NCI-H1436 (cell line): Measurements from ENCODE around the gene PRPSAP1.
"Not testable (repeated sequence)": the region's sequence is repeated elsewhere in the genome, so short reads cannot be mapped to it uniquely, and the experiment has no call there.

Experiments used
- DNase-seq: peaks from one replicate; lab custom pipeline; 2025; lab: John Stamatoyannopoulos, UW

PRPSAP1 gene

GRCh38 chr17:76276461-76277299, 77.0 kb downstream of the PRPSAP1 start:
- DNase-seq, result no peak

- DNase-seq, result no peak
These were observed 77.7 kb downstream of the PRPSAP1 start for GRCh38 chr17:76276069-76276431.

- DNase-seq, result no peak
These were observed 78.2 kb downstream of the PRPSAP1 start for GRCh38 chr17:76275382-76276068.

DNA sequence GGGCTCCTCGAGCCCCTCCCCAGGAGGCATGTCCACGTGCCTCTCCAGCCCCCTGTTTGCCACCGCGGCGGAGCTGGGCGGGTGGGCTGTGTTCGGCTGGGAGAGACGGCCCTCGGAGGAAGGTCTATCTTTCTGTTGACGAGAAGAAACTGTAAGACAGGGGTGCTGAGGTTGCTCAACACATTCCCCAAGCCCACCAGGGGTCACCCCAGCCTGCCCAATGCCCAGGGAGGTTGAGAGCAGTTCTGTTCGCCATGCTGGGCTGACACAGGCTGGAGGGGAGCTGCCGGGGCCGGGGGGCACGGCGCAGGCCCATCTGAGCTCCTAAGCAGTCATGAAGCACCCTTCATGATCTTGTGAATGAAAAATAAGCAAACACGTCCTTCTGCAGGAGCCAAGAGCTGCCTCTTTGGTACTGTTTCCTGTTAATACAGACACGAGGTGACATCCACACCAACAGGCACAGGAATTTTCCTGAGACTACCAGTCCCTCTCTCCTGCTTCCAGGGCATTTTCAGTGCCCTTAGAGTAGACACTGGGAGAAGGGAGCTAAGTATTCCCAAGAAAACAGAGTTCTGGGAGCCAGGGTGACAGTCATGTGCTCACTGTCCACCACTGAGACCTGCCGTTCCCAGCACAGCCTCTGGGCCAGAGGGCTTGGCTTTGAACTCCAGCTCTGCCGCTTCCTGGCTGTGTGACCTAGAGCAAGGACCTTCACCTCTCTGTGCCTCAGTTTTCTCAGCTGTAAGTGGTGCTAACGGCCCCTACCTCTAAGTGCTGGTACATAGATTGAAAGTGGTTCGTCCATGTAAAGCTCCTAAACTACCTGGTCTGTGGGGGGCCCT, 79.4 kb downstream of the PRPSAP1 start:
- no peak for DNase-seq

DNA sequence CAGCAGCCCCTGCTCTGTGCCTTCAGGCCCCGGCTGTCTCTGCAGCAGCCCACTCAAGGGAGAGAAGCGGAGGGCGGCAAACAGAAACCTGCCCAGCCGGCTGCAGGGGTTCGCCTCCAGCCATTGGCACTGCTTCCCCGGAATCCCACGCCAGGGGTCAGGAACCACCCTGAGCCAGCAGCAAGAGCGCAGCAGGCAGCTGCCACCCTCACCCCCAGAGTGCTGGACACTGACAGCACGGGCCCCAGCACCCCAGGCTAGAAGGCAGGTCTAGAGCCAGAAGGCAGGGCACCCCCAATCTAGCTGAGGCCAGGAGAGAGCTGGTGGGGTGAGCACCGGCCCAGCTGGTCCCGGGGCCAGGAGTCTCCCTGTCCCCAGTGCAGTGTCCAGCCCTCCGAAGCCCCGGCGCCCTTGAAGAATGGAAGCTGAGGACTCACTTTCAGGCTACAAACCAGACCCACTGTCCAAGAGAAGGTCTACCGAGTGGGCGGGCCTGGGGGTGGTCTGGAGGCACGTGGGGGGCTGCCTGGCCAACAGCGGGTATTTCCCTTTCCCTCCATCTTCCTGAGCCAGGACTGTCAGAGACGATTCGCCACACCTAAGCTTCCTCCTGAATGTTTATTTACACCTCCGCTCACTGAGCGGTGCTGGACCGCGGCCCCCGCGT, 80.1 kb downstream of the PRPSAP1 start:
- DNase-seq, result no peak

DNA sequence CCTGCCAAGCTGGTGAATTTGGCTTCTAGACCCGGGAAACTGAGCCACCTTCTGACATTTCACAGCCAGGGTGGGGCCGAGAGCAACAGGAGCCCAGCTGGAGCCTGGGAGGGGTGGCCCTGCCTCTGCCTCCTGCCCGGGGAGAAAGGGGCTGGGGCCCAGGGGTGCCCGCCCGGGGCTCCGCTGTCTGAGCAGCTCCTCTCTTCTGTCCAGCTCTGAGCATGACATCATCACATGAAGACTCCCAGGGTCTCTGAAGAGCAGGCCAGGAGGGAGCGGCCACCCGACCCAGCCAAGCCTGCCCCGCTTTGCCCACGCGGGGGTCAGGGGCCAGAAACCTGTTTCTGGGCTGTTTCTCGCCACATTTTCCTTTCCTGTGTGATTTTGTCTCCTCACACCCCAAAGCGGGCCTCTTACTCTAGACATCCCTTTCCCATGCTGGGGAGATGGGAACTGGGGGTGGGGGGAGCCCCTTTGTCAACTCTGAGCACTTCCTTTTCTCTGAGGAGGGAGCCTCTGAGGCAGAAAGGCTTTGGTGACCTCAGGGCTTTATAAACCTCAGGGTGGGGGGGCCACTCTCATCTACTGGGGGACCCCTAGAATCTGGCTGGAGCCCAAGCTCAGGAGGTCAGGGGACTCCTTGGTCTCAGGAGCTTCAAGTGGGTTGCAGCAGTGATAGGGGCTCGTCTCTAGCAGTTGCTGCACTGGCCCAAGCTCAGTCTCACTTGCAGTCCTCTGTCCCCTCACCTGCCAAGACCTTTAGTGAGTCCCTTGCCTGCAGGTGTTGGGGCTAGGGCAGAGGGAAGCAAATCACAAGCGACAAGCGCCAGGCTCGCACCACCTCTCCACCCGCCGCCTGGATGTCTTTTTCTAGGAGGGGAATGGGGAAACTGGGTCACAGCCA, 80.9 kb downstream of the PRPSAP1 start:
- no peak for DNase-seq

DNA sequence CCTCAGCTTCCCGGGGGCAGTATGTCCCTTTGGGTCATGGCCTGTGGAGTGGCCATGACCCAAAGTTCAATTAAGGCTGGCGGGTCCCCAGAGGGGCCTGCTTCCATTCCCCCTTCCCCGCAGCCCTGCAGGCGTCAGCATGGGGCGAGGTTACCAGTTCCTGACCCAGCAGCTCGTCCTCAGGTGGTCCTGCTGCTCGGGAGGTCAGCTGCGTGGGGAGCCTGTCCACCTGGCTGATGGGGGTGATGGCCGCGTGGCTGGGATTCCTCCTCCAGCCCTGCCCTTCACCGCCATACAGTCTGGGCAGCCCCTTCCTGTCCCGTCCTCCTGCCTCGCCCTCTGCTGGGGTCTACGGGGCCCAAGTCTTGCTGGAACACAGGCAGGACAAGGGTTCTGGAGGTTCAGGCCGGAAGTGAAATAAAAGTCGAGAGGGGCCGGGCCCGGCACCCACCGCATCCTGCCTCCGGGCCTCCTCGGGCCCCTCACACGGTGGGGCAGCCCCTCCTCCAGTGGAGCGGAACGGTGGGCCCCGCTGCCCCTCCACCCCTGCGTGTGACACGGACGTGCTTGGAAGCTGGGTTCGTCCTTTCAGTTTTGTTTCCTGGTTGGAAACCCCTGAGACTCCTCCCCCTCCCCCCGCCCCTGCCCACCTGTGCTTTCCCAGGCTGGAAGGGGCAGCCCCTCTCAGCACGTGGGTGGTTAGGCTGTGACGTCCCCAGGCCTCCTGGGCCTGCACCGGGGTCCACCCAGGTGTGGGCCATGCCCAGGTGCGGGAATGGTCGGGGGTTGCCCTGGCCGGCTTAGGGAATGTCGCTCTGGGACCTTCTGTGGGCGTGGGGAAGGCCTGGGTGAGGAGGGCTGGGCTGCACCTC, 81.8 kb downstream of the PRPSAP1 start:
- DNase-seq, result no peak

- no peak for DNase-seq
These were observed 82.7 kb downstream of the PRPSAP1 start for GRCh38 chr17:76270770-76271668.

- no peak for DNase-seq
These were observed 83.6 kb downstream of the PRPSAP1 start for GRCh38 chr17:76270127-76270592.

- DNase-seq, result no peak
These were observed 84.4 kb downstream of the PRPSAP1 start for GRCh38 chr17:76268991-76269981.

GRCh38 chr17:76268015-76268749, 85.5 kb downstream of the PRPSAP1 start:
- no peak for DNase-seq

DNA sequence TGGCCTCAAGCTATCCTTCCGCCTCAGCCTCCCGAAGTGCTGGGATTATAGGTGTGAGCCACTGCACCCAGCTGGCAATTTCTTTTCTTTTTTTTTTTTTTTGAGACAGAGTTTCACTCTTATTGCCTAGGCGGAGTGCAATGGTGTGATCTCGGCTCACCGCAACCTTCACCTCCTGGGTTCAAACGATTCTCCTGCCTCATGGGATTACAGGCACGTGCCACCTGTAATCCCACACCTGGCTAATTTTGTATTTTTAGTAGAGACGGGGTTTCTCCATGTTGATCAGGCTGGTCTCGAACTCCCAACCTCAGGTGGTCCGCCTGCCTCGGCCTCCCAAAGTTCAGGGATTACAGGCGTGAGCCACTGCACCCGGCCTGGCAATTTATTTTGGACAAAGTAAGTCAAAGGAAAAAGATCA, 86.1 kb downstream of the PRPSAP1 start:
- not testable (repeated sequence) for DNase-seq

GRCh38 chr17:76267051-76267576, 86.6 kb downstream of the PRPSAP1 start:
- no peak for DNase-seq

GRCh38 chr17:76266244-76266938, 87.3 kb downstream of the PRPSAP1 start:
- DNase-seq, result no peak

GRCh38 chr17:76265624-76266243, 88.0 kb downstream of the PRPSAP1 start:
- DNase-seq, result no peak
